ENCODE results near the gene TOM1.
A peak's percentile ranks its signal among the peaks of the same experiment; 100 is the strongest.
"Not testable (repeated sequence)": the region's sequence is repeated elsewhere in the genome, so short reads cannot be mapped to it uniquely, and the experiment has no call there.

The TOM1 gene

DNA sequence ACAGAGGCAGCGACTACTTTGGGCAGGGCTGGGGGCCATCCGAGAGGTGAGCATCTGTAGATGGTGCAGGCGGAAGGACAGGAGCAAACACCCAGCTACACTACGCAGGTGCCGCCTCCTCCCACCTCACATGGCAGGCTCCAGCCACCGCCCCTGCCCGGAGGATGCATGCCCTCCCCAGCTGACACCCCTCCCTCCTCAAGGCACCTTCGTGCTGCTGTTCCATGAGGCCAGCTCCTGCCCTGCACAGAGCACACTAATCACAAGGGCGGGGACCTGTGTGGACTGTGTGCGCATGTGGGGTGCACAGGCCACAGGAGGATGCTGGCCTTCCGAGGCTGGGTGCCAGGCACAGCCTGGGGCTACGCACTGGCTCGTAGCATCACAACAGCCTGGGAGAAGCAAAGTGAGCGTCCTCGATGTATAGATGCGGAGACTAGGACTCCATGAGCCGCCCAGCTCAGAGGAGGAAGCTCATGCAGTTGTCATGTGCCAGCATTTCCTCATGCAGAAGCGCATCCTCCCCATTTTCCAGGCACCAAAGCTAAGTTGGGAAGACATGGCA is 48.4 kb downstream of the TOM1 start:
- no peak for DNase-seq

DNA sequence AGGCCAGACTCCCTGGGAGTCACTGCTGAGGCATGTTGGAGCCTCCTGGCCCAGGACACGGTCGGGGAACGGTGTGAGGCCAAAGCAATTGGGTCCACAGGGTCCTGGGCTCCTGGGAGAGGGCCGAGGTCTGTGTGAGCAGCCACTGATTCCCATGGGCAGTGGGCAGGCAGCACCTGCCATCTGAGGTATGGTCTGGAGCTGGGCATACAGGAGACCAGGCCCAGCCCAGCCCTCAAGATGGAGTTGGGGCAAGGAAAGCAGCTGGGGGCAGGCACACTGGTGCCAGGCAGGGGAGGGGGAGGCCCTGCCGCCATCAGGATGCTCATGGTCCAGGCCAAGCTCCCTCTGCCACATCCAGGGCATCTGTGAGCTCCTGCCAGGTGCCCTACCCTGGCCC is 49.0 kb downstream of the TOM1 start:
- DNase-seq, result no peak

DNA sequence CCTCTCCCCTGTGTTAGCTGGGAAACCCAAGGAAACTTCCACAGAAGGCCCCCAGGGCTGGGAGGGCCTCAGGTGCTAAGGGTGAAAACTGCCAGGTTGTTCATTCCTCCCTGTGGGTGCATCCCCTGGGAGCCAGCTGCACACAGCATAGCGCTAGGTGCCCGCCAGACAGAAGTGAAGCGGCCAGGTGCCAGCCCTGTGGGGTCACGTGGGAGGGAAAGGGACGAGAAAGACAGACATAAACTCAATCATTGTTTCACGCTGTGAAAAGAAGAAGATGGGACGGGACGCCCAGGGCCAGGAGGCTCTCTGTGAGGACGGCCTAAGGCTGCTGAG is 49.6 kb downstream of the TOM1 start:
- peak; percentile 23 for DNase-seq

DNA sequence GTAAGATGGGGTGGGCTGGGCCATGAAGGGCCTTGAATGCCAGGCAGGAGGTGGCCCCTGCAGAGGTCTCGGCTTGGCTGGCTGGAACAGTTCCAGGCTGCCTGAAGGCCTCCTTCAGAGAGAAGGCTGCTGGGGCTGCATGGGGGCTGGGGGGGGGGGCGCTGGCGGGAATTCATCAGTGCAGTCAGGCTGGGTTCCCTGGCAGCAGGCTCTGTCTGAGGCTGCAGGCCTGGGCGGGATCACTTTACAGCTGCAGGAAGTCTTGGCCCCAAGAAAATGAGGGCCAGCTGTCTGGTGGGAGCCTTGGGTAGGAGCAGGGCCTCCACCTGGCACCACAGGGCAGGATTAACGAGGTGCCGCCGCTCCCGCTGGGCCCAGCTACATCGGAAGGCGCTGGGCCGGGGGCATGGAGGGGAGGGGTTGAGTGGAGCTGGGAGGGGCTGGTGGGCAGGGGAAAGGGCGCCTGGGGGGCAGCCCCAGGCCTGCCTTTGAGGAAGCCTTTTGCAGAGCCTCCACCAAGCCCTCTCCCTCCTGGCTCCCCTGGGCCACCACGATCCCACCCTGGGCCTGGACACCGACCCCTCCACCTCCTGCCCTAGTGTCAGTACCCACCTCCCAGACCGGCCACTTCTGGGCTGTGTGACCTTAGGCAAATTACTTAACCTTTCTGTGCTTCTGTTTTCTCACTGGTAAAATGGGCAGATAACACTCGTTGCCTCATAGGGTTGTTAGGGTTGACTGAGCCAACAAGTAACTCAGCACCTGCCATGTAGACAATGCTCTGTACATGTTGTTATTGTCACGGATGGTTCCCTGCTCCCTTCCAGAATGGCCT is 50.2 kb downstream of the TOM1 start:
- DNase-seq, result no peak

DNA sequence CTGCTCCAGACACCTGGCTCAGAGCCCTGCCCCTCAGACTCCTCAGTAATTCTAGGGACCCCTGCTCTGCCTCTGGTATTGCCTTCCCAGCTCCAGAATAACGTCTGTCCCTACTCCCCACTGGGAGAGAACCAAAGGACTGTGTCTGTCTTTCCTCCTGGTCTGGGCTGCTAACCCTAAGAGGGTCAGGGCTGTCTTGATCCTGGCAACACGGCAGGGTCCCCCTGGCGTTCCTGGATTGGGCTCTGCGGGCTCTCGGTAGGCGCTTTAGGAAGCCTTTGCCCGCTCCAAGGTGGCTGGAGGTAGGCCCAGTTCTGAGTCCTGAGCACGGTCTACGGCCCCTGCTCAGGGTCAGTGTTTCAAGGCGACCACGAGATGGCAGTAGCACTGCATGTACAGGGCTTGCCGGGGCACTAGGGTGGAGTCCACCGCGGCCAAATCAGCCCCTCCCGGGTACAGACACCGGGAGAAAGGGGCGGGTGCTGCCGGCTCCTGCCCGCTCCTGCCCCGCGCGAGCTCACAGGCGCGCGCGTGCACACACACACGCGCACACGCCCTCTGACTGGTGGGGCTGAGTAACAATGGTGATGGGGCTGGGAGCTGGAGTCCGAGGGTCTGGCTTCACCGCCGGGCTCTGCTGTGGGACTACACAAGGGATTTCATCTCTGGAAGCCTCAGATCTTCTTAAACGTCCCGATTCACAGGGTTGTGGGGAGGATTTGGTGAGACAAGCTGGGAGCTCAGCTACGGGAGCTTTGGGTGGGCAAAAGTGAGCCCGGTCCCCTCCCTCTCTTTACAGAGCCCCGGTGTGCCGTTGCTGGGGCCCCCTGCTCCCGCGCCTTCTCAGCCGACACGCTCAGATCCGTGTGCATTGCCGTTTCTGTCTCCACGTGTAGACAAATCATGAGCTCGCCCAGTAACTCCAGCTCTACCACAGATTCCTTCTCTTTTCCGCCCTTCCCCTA is 51.1 kb downstream of the TOM1 start:
- DNase-seq, result peak; percentile 62

DNA sequence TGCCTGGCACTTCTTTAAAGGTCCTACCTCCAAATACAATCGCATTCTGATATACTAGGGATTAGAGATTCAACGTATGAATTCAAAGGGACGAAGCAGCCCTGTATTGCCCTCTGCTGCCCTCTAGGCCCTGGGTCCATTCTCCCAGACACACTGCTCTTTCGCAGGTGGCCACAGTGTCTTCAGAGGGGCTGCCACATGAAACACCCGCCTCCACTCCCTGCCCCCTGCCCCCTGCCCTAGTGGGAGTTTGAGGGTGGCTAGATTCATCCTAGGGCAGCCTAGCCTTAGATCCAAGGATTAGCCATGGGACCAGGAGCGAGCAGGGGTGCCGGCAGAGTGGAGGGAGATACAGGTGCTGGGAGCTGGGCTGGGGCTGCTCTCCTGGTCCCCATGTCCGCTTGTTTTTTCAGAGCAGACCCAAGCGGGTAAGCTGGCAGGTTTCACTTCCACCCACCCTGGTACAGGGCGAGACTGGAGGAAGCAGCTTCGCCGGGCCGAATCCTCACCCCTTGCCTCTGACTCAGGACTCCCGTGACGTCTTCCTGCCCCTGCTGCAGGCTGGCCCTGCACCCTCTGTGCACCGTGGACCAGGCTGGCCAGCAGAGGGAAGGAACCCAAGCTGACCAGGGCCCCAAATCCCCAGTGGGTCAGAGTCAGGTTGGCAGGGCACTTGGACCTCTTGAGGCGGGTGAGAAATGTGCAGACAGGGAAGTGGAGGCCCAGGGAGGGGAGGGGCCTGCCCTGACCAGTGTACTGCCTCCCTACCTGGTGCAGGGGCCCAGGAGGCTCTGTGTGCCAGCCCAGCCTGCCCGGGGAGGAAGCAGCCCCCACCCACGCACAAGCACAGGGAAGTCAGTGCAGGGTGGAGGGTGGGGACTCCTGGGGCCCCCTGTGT is 52.8 kb downstream of the TOM1 start:
- peak; percentile 8 for DNase-seq

DNA sequence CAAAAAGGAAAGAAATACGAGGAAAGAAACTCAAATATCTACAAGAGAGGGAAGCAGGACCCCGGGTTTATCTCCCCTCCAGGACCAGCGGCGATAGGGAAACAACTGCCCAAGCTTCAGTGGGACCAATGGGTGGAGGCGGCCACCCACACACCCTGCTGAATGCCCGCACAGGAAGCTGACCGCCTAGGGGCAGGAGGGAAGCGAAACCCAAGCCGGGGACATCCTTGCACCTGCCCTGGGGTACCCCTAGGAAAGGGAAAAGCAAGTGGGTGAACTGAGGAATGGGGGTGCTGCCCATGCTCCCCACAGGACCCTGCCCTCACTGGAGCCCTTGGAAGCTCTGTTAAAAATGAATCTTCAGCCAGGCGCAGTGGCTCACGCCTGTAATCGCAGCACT is 53.6 kb downstream of the TOM1 start:
- DNase-seq, result no peak

DNA sequence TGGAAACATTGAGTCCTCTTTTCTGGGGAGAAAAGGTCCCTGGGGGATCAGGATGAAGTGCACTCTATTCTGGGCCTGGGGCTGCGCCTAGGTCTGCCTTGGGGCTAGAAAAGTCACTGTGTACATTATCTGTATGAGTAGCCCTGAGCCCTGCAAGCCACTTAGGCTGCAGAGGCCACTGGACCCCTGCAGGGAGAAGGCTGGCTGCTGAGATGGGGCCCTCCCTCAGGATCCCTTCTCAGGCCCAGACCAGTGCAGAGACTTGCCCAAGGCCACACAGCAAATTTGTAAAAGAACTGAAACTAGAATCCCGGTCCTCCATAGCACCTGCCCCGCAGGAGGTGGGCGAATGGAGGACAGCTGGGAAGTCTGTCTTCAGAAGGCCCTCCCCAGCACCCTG is 54.4 kb downstream of the TOM1 start:
- DNase-seq, result no peak

DNA sequence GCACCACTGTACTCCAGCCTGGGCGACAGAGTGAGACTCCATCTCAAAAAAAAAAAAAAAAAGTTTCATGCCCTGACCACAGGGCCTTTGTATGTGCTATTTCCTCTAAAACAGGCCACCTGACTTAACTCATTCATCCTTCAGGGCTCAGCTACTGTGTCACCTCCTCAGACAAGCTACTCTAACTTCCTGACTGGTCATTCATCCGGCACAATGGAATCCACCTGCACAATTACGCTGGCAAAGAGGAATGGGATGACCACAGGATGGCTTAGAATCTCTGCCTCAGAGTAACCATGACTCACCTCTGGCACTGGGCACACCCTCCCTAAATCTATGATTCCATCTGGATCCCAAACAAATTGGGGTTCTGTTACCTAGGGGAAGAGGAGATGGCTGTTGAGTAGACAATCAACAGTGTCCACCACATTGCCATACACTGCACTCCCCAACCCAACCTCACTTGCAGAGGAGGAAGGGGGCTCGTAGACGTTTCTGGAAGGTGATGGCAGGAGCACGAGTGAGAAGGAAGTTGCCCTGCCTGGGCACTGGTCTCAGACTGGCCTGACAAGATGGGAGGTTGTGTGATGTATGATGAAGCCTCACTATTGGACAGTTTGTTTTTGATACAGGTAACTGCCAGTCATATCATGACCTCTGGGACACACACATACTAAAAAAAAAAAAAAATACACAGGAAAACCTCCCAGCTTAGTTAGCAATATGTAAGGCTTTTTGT is 58.4 kb downstream of the TOM1 start:
- DNase-seq, result no peak

DNA sequence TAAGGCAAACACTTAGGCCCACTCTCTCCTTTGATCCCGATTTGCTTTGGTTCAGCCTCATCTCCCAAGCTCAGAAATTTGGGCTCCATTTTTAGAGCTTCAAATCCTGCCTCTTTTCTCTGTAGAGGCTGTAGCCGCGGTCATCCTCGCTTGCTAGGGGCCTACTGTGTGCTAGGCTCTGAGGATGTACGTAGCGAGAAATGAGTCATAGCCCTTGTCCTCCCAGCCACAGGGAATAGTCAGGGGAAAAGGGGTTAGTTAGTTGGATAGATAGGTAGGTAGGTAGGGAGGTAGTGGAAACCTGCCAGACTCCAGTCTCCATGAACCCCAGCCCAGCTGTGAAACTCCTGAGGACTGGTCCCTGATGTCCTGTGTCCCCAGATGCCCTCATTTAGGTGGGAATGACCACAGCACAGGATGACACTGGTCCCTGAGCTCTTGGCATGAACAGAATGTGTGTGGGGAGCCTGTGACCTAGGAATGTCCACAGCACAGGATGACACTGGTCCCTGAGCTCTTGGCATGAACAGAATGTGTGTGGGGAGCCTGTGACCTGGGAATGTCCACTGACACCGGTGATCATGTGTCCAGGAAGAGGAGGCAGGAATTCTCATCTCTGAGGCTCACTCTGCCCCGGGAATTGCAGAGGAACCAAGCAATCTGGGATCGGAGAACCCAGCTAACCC is 59.8 kb downstream of the TOM1 start:
- DNase-seq, result no peak

DNA sequence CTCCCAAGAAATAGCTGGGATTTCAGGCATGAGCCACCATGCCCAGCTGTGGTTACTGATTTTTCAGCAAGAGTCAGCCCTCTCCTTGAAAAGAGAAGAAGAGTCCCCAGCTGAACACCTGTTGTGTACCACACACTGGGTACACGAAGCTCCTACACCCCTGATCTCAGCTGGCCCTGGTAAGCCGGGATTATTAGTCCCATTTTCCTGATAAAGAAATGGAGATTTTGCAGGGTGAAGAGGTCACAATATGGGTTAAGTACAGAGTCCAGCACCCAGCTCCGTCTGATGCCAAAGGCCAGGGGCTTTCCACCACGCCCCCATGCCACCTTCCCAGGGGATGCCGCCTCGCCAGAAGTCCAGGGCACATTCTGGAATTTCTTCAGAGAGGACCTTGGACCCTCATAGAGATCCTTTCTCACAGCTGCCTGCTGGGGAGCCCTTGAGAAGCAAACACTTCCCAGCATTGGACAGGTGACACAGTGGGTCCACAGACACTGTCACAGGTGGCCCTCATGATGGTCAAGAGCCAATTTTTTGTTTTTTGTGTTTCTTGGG is 61.4 kb downstream of the TOM1 start:
- DNase-seq, result no peak

DNA sequence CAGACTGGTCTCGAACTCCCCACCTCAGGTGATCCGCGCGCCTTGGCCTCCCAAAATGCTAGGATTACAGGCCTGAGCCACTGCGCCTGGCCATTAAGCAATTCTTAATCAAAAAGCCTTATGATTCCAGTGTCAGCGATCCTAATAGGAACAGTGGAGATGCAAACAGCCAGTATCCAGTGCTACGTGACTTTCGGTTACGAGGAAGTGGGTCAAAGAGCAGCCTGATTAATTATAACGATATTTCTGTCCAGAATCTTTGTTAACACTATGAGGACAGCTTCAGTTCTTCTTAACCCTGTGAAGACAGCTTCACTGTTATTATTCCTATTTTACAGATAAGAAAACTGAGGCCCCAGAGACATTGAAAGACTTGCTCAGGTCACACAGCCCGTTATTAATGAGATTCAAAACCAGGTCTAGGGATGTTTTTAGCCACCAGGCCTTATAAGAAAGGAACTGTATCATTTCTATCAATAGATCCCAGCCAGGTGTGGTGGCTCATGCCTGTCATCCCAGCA is 63.9 kb downstream of the TOM1 start:
- DNase-seq, result no peak

DNA sequence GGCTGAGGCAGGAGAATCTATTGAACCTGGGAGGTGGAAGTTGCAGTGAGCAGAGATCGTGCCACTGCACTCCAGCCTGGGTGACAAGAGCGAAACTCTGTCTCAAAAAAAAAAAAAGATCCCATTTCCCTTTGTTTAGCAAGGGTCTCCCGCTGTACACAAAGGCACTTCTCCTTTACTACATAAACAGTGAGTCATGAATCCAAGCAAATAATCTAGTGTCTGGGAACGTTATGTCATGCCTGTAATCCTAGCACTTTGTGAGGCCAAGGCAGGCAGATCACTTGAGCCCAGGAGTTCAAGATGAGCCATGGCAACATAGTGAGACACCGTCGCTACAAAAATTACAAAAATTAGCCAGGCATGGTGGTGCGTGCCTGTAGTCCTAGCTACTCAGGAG is 64.5 kb downstream of the TOM1 start:
- not testable (repeated sequence) for DNase-seq

DNA sequence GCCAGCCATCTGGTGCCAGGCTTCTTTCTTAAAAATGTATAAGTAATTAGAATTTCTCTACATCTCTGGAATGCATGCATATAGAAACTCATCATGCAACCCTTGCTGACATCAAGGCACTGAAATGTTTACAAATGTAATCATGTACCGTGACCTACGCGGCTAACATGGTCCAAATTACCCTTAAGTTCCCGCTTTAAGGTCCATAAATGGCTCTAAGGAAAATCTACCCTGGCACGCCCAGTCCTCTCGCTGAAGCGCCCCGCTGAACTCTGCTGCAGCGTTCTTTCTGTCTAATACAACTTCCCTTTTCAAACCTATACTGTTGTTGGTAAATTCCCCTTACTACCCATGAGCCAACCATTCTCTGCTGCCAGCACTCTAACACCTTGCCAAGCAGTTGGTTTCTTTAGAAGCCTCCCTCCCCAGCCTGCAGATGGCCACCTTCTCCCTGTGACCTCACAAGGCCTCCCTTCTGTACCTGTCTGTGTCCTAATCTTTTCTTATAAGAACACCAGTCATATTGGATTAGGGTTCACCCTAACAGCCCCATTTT is 67.7 kb downstream of the TOM1 start:
- DNase-seq, result no peak

DNA sequence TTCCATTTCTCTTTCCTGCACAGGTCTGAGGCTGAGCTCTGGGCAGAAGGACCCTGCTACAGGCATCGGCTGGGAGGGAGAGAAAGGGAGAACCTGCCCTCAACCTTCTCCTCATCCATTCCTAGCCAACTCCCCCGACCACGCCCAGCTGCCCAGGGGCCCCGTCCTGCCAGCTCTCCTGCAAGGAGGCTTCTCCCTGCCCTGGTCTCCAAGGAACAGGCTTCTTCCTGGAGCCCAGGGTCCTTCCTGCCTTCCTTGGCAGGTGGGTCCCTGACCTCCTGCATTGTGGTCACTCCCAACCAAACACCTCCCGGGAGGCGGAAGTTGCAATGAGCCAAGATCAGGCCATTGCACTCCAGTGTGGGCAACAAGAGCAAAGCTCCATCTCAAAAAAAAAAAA is 68.7 kb downstream of the TOM1 start:
- no peak for DNase-seq

DNA sequence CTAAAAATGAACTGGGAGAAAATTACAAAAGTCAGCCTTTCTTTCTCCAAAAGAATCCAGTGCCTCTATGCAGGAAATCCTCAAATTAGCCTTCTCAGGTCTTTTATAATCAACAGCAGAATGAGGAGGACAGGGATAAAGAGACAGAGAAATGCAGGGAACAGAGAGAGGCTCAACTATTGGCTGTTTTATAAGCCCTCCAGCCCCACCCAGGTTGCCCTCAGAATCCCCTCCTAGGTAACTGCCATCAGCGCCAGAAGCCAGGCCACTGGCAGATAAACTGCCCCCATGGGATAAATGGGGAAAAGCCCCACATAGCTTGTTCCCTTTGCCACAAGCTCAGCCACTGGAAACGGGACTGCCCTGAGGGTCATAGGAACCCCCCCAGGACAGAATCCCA is 70.3 kb downstream of the TOM1 start:
- no peak for DNase-seq

DNA sequence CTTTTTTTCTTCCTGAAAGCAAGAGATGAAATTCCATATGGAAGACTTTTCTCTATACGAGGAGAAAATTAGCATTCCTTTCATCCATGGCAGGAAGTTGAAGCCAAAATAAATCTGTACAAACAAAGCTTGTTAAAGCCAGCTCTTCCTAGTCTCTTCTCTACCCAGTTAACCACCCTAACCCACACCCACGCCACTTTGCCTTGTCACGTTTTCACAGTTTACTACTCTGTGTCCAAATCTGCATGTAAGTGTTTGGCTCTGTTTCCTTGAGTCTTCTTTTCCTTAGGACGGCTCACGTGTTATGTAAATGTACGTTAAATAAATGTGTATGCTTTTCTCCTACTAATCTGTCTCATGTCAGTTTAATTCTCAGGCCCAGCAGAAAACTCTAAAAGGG is 74.1 kb downstream of the TOM1 start:
- no peak for DNase-seq

DNA sequence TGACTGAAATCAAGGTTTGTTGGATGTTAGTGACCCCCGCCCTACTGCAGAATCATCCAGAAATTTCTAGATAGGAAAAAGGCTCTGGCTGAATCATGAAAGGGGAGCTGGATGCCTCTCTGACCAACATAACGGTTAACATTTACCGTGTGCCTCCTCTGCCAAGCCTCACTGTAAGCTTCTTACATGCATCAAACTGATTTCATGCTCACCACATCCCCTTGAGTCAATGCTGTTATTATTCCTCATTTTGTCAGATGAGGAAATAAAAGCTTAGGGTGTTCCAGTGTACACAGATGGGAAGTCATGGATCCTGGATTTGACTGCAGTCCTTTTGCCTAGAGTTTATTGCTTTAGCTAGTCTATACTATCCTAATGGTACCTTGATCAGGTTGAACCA is 75.3 kb downstream of the TOM1 start:
- DNase-seq, result no peak

DNA sequence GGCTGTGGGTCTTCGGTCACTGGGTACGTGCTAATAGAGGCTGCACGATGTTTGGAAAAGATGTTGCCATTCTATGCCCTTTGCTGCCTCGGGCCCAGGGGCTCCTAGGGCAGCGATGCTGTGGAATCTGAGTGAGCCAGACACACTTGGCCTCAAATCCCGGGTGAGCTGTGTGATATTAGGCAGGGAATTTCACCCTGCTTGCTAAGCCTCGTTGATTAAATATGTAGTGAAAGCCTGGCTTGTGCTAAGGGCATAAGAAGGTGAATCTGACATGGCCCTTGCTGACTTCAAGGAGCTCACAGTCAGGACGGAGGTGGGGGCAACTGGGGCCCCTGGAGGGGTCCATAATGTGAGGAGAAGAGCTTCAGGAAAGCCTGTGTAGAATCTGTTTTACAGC is 75.8 kb downstream of the TOM1 start:
- no peak for DNase-seq

DNA sequence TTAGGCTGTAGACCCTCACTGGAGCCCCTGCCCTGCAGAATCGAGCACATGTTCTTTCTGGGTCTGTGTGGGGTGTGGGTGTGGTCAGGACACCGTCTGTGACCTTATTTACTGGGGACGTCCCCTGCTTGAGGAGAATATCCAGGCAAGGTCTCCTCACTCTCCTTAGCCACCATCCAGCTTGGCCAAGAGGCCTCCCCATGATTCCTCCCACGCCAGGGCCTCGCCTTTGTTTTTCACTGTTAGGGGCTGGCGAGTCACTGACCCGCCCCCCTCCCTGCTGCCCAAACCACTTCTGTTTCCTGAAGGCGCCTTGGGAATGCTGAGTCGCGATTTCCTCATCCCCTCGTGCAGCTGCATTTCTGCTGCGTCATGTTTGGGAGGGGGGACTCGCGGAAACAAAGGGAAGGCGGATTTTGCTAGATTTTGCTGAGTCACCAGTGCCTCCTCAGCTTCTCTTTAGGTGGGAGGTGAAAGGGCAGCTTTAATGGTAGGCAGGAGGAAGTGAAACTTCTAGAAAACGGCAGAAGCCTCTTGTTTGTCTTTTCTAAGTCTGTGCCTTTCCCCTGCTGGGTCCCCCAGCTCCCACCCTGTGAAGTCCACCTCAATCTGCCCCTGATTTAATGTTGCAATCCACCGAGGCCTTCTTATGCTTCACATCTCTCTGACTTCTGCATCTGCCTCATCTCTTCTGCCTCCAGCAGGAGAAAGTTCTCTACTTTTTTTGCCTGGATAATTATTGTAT is 77.2 kb downstream of the TOM1 start:
- peak; percentile 66 for DNase-seq

Data from NCI-H510A treated with DMSO at 0.1 percent for 48 hours (cell line).